Stimulated activated CD8-positive, alpha-beta memory T cell treated with anti-CD3 and anti-CD28 coated beads, Interleukin-2, amount 100 ng/mL, for 1 hour (primary cell): ENCODE data around the gene TMOD1.

Experiments used
- DNase-seq, 2 donors: peaks; one replicate each; pipeline ENCODE4 v3.0.0-alpha.2; 2020; ENCODE audit warnings: low read depth in 2 of 2

Gene TMOD1

DNA sequence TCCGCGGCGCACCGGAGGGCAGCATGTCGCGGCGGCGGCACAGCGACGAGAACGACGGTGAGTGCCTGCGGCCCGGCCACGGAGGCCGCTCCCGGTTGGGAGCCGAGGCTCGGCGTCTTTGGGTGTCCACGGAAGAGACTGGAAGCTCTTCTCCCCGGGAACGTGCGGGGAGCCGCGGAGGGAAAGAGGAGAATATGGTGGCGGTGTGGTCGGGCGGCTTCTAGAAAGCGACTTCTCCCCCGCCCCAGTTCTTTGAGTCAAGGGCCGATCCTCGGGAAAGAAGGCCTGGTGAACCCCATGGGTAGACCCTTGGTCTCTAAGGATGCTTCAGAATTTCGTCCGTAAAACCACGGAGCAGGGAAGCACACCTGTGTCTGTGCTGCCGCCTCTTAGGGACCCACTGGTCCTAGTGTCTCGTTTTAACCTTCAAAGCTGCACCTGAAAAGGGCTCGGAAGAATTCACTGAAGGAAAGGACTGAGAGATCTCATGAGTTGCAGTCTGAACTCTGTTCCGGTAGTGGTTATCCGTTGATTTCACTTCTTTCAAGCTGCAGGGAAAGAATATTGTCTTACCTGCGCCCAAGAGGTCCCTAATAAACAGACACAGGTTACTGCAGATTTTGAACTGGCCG lies 132.5 kb downstream of the TMOD1 start:
- DNase-seq: no peak

- DNase-seq: no peak
These were observed 133.6 kb downstream of the TMOD1 start for GRCh38 chr9:97635026-97635425.

DNA sequence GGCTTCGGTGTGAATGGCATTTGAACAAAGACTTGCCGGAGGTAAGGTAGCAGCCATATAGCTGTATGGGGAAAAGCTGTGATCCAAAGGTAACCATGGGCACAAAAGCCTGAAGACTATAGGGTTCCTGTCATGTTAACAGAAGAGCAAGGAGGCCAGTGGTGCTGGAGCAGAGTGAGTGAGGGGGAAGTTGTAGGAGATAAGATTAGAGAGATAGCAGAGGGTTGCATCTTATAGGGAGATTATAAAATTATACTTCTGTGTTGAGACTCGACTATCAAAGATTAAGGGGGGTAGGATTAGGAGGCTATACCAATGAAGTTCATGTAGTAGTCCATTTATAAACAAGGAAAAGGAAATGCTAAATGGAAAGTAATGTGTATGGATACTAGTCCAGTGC lies 135.4 kb downstream of the TMOD1 start:
- DNase-seq: no peak

DNA sequence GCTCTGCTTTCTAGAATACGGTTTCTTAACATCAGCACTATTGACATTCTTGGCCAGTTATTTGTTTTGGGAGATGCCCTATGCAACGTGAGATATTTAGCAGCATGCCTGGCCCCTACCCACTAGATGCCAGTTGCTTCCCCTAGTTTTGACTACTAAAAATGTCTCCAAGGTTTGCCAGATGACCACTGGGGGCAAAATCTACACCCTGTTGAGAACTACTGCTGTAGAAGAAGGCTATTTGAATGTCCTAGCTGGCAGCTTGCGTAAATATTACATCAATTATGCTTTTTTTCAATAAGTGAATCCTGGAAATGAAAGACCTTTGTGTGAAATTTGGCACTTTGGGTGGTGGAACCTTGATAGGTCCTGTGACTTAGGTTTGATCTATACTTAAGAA lies 137.2 kb downstream of the TMOD1 start:
- DNase-seq: no peak

DNA sequence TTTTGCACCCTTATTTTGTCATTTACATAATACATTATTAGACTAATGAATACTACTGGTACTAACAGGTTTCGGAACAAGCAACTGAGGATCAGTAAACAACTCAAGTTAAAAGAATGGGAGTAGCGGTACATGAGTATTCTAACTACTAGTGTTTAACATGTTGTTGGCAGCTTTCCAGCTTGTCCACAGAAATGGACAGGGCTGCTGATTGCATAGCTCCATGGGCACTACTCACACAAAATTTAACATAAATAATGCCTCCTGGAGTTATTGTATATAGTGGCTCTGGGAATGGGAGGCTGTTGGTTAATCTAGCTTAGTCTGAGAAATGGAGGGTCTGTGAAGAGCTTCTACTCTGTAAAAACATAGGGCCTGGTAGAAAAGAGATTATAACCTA lies 138.9 kb downstream of the TMOD1 start:
- no peak for DNase-seq

GRCh38 chr9:97645720-97646119 lies 144.3 kb downstream of the TMOD1 start:
- DNase-seq: no peak

DNA sequence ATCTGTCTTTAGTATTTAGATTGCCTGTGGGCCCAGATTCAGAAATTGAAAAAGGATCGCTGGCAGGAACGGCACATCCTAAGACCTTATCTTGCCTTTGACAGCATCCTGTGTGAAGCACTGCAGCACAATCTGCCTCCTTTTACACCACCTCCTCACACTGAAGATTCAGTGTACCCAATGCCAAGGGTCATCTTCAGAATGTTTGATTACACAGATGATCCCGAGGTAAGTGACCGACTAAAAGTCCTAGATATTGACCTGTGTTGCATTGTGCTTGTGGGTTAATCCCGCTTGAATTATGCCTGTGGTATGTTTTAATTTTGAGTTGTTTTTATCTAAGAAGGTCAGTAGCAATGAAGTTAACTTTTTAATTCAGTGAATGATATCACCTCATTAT lies 146.5 kb downstream of the TMOD1 start:
- DNase-seq: no peak
